HL-60/S4 treated with retinoic acid at 250 ng/mL for 4 days and 3 days (cell line): ENCODE data around the gene GSAP.

Experiments used
- in situ Hi-C: fragments of 300-500 bp; cut with MboI; formaldehyde crosslinking; loops from 2 replicates; pipeline ENCODE4 v1.7.0; 2022; ENCODE audit warnings: low sequenced_read_pairs

Gene GSAP

DNA sequence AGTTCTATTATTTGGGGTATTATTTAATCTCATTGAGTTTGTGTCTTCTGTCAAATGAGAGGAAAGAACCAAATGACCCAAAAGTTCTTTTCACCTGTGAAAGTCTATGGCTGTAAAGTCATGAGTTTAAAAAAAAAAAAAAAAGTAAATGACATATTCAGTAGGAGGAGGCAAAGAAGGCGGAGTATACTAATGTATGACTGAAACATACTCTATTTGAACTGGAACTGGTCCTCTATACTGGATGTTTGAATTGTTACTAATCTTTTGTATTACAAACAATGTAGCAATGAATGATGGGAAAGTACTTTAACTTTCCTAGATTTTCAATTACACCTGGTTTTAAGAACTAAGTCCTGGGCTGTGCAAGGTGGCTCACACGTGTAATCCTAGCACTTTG, 24.9 kb upstream of the GSAP start:
- in situ Hi-C loops = no loop called here

DNA sequence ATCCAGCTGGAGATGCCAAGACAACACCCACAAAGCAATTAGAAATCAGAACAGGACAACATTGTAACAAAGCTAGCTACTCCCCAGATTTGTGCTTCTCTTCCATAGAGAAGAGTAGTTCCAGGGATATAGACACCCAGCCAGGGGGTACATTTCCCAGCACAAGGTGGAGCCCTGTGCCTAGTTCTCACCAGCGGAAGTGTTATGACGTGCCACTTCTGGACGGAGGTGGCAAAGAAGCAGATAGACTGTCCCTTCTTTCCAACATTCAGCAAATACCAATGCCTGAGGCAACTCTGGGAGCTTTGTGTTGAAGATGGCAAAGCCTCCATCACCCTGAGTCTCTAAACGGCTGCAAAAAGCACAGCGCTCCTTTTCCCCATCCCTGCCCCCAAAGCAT, 23.4 kb upstream of the GSAP start:
- in situ Hi-C loops = no loop called here

DNA sequence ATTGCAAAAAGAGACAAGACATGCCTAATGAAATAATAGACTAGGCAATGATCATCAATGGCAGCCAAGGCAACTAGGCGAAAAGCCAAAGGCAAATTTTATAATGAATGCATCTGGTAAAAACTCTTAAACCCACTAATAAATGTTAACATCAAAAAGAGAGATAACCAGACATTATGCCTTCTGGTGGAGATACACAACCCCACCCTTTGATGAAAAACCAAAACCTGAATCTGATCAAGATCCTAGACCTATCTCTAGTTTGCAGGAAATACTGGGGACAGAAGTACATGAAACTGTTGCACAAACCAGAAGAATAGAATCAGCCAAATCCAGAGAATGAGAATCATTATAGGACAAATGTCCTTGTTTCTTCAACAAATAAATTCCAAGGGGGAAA, 22.0 kb upstream of the GSAP start:
- in situ Hi-C loops = no loop called here

DNA sequence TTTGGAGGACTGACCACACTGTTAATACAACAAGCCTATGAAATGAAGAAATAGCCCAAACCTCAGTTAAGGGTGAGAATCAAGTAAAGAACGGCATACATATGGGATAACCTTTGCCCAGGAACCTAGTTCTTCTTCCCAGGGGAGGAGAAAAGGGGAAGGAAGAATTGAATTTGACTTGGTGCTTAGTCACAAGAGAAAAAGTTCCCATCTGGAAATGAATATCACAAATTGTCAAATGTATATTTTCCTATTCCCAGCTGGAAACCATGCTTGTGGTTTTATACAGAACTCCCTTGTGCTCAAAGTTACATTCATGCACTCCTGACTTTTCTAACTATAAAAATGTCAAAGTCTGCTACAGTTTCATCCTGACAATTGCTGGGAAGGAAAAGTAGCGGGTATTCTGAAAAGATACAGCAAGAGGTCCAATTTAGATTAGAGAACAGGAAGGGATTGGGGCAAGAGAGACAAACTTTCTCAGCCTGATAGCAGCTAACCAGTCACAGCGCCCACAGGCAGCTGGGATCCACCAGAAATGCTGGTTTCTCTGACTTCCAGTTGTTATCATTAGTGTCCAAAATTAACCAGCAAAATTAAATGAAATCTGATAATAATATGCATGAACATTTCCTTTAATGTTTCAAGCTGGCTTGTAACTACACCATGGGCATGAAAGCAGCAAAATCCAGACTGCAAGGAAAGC, 18.6 kb upstream of the GSAP start:
- in situ Hi-C loops = no loop called here

DNA sequence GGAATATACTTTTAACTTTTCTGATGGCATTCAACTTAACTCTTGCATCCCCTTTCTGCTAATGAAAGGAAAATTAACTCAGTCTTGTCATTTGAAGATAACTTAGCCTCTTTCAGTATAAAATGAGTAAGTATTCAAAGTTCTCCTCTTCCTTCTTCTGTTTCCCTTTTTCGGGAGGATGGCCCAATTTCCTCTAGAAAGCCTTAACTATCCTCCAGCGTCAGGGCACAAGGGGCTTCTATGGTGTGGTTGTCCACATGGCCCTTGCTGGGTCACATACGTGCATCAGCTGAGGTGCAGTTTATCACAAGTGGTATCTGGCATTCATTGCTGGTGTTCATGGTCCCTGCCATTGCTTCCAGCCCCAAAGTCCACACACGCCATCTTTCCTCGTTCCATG, 17.8 kb upstream of the GSAP start:
- in situ Hi-C loops = no loop called here

DNA sequence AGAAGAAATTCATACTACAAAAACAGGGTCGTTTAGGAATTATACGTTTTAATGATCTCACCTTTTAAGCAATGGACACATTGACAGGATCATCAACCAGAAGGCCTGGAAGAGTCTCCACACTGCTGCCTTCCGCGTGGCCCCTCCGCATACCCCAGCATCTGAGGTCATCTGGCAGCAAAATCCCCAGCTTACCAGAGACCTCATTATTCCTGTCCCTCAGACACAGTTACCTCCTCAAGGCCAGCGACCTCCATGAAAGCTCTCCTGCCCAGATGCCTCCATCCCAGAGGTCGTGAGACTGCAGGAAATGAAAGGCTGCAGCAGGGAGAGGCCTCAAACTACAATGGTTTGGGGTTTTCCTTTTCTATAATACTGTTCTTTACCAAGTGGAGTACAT, 14.8 kb upstream of the GSAP start:
- in situ Hi-C loops = no loop called here

DNA sequence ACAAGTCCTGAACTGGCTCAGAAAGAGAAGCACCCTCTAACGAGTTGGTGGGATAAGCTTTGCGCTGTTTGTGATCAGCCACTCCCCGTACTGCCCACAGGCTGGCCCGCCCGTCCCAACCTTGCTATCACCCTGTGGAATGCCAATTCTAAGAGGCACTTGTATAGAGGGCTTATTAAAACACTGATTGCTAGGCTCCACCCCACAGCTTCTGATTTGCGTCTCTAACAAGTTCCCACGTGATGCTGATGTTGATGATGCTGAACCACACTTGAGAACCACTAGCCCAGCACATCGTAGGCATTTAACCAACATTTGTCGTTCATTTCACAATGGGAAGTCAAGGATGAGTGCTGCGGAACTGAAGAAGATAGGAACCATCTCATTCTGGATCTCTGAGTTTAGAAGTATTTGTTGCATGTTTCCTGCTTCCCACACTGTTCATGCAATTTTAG, 12.7 kb upstream of the GSAP start:
- in situ Hi-C loops = no loop called here

DNA sequence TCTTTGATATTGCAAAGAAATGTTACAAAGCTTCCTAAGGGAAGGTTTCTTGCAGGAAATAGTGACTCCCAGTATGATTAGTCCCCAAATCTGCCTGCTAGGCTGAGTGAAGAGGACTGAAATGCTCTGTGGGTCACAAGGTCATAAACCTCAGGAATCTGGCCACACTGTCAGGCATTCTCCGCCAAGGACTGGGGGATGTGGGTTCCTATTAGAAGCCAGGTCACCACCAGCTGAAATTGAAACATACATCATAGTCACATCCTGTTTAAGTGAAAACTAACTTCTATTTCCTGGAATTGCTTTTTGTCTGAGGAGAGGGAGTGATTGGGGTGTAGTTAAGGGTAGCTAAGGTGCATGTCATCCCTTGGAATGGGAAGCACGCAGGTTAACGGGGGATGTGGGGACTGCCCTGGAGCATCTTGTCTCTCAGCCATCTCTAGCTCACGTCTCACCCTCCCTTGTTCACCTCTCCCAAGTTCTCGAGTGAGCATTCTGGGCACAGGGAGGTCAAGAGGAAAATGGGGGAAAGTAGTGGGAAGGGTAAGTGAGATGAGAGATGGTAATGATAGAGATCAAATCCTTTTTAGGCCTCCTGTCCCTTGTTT, 12.0 kb upstream of the GSAP start:
- in situ Hi-C loops = no loop called here

DNA sequence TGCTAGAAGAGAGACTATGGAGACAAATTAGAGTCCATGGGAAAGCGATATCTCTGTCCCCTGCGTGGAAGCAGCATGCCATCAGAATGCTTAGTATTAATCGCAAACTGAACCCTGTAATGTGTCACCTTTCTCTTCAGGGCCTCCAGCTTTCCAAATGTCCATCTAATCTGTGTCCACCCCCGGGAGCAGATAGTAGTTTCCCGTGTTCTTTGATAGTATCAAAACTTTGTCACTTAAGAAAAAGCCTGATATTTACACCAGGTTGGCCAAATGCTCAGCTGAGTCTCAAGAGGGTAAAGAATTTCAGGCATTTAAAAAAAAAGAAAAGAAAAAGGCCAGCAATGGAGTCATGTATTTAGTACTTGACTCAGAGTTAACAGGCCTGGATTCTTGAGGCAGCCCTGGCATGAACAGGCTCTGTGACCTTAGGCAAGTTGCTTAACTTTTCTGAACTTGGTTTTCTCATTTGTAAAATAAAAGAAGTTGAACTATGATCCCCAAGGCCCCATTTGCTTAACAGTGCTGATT, 10.4 kb upstream of the GSAP start:
- in situ Hi-C loops = no loop called here

DNA sequence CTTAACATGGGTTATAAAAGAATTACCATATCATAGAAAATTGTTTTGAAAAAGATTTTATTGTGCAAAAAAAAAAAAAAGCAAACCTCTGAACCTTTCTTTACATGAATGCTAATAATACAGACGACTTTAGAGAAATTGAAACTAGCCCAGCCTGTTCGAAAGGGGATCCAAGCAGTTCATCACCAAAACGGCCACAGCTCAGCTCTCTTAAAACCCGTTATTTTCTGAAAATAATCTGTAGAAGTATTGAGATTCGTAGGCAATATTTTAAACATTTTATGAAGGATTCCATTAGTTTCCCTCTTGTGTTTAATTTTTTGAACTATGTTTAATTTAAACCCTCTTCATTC, 9.9 kb upstream of the GSAP start:
- in situ Hi-C loops = no loop called here

DNA sequence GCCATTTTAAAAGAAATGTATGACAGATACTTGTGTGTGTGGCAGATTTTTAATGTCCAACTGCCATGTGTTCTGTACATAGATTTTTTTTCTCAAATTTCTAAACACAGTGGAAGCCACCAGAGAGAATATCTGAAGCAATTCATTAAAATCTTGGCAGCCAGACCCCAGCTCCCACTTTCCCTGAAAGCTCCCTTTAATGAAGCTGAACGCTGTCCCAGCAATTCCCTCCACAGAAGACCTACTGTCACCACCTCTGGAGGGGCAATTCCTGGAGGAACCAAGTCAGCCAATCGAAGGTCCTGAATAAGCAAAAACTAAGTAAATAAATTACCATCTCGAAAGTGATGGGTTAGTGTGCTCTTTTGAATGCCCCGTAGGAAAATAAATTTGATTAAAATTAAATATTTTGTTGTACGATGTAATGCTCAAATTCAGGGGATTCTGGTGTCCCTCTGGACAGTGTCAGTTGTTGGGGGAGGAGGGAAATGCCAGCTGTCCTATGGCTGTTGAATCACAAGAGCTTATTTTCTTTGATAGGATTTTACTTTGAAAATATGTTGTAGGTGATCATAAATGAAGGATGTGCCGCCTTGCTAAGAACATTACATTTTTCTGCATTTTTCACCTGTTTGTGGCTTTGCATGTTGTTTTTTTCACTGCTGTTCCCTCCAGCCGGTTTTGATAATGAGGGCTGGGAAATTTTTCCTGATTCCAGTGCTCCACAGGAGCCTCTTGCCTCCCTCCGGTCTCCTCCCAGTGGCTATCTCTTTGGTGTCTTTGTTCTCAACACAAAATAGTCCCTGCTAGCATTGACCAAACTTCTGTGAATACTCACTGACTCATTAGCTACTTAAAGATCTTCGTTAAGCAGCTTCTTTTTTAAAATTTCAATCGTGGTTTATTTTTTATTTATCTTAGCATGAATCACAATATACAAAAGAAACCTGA, 9.2 kb upstream of the GSAP start:
- in situ Hi-C loops = no loop called here

DNA sequence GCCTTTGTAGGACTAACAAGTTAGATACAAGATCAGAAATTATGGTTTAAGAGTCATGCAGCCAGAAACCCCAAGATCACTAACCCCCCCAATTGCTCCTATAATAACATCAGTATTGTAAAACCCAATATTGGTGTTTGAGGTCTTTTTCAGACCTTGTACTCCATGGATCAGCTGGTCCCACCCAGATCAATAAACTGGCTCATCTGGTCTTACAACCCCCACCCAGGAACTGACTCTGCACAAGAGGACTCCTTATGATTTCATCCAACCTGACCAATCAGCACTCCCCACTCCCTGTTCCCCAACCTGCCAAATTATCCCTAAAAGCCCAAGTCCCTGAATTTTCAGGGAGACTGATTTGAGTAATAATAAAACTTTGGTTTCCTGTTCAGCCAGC, 6.4 kb upstream of the GSAP start:
- in situ Hi-C loops = no loop called here

DNA sequence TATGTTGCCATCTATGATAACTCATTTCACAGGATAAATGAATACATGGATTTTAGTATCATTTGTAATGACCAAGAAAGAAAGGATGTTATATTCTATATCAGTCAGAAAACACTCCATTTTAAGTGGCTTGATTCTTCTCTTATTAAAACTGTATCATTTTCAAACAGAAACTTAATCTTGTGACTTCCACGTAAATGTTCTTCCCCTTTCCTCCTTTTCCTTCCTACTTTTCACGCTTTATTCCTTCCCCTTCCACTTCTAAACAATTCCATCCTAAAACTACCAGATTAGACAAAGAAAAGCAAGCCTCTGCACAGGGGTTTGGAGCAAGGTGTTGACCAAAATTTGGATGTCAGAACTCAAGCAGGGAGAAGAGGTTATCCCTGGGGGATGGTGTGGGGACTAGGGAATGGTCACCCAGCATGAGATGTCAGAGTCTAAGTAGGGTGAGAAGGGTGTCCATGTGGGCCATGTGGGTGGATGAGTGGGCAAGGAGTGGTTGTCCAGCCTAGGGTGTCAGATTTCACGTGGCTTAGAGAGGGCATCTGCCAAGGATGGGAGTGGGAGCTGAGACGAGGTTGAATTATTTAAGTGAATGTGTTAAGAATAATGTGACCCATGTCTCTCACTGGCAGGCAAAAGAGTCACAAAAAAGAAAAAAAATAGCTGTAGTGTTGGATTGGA, 5.0 kb upstream of the GSAP start:
- in situ Hi-C loops = no loop called here

DNA sequence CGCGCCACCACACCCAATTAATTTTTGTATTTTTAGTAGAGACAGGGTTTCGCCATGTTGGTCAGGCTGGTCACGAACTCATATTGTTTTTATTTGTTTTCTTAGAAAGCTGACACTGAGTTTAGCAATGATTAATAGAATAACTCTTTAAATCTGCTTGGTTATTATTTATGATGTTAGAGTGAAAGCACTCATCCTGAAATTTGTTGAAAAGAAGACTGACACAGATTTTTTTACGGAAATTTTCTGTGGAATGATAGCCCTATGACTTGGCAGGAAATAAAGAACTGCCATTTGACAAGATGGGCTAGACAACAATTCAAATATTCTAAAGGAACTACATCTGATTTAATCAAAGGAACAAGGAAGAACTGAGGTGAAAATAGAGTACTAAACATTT, 4.3 kb upstream of the GSAP start:
- in situ Hi-C loops = no loop called here

DNA sequence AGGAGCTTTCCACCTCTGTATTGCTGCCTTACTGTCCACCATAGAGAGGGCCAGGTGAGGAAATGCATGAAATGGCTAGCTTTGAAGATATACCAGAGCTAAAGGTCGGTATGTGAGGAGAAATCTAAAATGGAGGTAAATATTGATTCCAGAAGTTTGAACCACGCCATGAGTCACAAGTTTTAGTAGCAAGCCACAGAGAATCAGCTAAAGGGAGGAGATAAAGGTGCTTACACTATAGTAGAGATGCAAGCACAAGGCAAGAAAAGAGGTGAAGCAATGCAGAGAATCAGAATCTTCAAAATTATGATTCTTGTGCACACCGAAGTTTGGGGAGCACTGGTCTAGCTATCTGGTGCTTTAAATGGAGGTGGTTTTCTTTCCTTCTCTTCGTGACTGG, 3.0 kb upstream of the GSAP start:
- in situ Hi-C loops = no loop called here

DNA sequence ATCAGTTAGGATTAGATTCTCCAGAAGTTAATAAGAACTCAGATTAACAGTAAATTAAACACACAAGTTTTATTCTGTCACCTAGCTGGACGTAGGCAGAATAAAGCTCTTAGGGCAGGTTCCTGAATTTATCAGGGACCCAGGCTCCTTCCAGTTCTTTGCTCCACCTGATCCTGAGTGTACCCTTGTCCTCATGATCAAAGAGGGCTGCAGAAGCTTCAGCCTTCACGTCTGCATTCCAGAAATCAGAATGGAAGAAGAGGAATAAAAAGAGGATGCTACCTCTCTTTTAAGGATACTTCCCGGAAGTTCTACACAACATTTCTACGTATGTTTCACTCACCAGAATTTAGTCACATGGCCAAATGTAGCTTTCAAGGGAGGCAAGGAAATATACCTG, 1.7 kb upstream of the GSAP start:
- in situ Hi-C loops = no loop called here

DNA sequence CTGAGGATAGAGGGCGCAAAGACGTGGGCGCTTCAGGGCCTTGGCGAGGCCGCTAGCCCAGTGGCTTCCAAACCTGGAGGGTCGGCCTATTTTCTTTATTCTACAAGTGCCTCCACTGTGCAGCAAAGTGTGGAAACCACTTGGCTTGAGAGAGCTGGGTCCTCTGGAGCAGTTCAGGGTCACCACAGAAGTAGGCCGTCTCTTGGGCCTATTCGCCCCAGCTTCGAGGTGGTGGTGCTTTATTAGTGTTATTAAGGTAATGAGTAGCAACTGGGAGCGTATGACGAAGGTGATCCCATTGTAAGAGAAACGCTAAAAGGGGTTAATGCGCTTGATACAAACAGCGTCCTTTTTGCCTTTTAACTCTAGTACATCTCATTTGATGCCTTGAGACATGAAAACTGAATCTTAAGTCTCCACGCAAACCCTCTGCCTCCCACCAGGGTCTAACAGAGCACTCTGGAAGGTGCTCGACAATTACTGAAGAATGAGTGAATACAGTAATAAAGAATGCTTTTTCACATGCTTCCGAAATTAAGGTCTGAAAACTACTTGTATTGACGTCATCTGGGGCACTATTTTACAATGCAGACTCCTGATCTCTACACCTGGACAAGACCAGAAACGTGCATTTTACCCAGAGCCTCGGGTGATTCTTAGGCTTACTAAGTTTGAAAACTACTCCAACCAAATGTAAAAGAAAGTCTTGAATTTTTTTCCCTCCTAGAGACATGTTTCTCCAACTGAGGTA, 647 bp upstream of the GSAP start:
- in situ Hi-C loops = no loop called here

DNA sequence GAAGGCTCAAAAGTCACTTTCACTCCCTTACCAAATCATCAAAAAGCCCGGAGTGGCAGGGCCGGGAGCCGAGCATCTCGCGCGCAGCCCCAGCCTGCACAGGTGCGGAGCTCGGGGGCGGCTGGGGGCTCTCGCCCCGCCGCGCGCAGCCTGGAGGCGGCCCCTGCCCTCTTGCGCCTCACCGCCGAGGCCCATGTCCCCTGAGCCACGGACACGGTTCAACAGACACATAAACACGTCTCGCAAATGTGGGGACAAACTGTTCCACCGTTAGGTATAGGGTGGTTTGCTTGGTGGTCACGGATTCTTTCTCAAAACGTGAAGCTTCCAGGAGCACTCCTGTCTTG, 700 bp downstream of the GSAP start:
- in situ Hi-C loops = no loop called here

DNA sequence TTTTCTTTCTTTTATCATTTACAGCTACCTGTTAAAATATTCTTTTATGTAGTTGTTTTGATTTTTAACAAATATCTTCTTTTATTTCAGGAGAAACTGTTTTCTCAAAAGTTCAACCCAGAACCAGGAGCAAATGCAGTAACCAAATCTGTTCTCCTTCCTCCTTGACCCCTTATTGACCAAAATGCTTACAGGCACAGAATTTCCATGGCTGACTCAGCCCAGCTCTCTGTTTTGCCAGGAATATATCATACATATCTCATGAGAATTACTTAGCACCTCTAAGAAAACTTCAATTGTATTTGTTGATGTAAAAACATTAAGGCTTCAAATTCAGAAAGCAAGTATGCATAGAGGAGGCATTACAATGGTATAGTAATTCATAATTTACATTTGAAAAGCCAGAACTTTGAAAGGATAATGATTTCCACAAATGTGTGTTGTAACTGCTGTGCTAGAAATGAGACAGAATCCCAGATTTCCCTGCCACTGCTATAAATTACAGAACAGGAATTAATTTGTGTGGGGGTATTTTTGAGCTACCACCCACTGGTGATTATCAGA, 2.2 kb downstream of the GSAP start:
- in situ Hi-C loops = no loop called here

DNA sequence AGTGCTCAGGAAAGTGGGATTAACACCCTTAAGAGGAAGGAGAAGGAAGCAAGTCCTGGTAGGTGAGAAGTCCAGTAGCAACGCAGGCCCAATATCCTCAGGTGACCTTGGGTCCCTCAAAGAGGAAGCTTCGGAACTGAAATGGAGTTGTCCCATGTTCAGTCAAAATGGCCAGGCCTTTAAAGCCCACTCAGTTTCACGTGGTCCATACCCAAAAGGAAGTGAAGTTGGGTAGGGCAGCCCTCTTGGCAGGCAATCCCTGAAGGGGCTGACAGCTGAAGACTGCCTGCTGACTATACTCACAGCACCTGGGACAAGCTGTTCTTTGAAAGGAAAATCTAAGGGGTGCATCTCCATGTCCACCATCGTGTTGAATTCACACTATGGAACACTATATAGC, 3.0 kb downstream of the GSAP start:
- in situ Hi-C loops = no loop called here
